Stimulated activated naive B cell treated with anti-CD40 and anti-IgM and Interleukin-4, amounts not matched to agents 10 μg/mL and 1 μg/mL and 100 μg/mL, for 72 hours (primary cell): Measurements from ENCODE around the gene NELFCD.
A peak's percentile ranks its signal among the peaks of the same experiment; 100 is the strongest.

ENCODE experiments used
- ATAC-seq, 2 donors: fragments of 150-1000 bp; cut with Tn5 transposase; replicated peaks; 2 replicates each; pipeline ENCODE4 v1.10.0; 2021; ENCODE audit warnings: moderate library complexity in 1 of 2
- DNase-seq: peaks from one replicate; pipeline ENCODE4 v3.0.0; 2021
- H3K27ac Mint-ChIP-seq: one replicate; pipeline ENCODE4 v1.8.0; 2022; ENCODE audit warnings: mild to moderate bottlenecking, mixed read lengths
- H3K27me3 Mint-ChIP-seq, 2 donors: one replicate each; pipeline ENCODE4 v1.8.0; 2022; ENCODE audit warnings: mixed read lengths in 2 of 2
- H3K36me3 Mint-ChIP-seq, 2 donors: one replicate each; pipeline ENCODE4 v1.8.0; 2022; ENCODE audit warnings: mixed read lengths in 2 of 2, mild to moderate bottlenecking in 1 of 2
- H3K4me1 Mint-ChIP-seq, 2 donors: one replicate each; pipeline ENCODE4 v1.8.0; 2022; ENCODE audit warnings: mixed read lengths in 2 of 2, mild to moderate bottlenecking in 1 of 2
- H3K4me3 Mint-ChIP-seq, 2 donors: one replicate each; pipeline ENCODE4 v1.8.0; 2022; ENCODE audit warnings: mild to moderate bottlenecking in 2 of 2, mixed read lengths in 2 of 2, moderate library complexity in 1 of 2
- H3K9me3 Mint-ChIP-seq, 2 donors: one replicate each; pipeline ENCODE4 v1.8.0; 2022; ENCODE audit warnings: mixed read lengths in 2 of 2, mild to moderate bottlenecking in 1 of 2

Gene NELFCD

GRCh38 chr20:58994390-58995159 is 13.5 kb downstream of the NELFCD start:
- Mint-ChIP-seq H3K4me1 (peaks cover 32 to 73% of the 10 kb centered on the region in 2 donors), H3K27me3 (no peaks in the 10 kb centered on the region), H3K9me3 (no peaks in the 10 kb centered on the region), H3K36me3 (peaks cover 73 to 84% of the 10 kb centered on the region in 2 donors), H3K27ac (peak overlapping the region; percentile 97), H3K4me3 (peak overlapping the region; percentile 29 to 53)
- peak; percentile 27 to 29 for ATAC-seq
- DNase-seq = no peak

- no peak for DNase-seq
- Mint-ChIP-seq H3K36me3 (peaks cover 72 to 88% of the 10 kb centered on the region in 2 donors), H3K27ac (peak overlapping the region; percentile 97), H3K4me1 (peaks cover 34 to 83% of the 10 kb centered on the region in 2 donors), H3K9me3 (no peaks in the 10 kb centered on the region), H3K27me3 (no peaks in the 10 kb centered on the region), H3K4me3 (peak overlapping the region; percentile 67 to 69)
- no peak for ATAC-seq
Observed at GRCh38 chr20:58995461-58996225, 14.6 kb downstream of the NELFCD start.

- H3K36me3 Mint-ChIP-seq = peaks cover 72 to 88% of the 10 kb centered on the region in 2 donors
- H3K9me3 Mint-ChIP-seq = no peaks in the 10 kb centered on the region
- peaks cover 34 to 89% of the 10 kb centered on the region in 2 donors for H3K4me1 Mint-ChIP-seq
- no peaks in the 10 kb centered on the region for H3K27me3 Mint-ChIP-seq
- peak overlapping the region; percentile 97 for H3K27ac Mint-ChIP-seq
- peak overlapping the region in 1 of 2 donors; percentile 67 for H3K4me3 Mint-ChIP-seq
- DNase-seq = no peak
- ATAC-seq = no peak
Observed at GRCh38 chr20:58996226-58996611, 15.2 kb downstream of the NELFCD start.

GRCh38 chr20:58997141-58997770 is 16.2 kb downstream of the NELFCD start:
- H3K27ac Mint-ChIP-seq = peak overlapping the region; percentile 83

GRCh38 chr20:58998656-58999055 is 17.6 kb downstream of the NELFCD start:
- H3K4me1 Mint-ChIP-seq = peaks cover 53 to 100% of the 10 kb centered on the region in 2 donors

More at GRCh38 chr20:58997141-58997770, 16.2 kb downstream of the NELFCD start:
- H3K4me3 Mint-ChIP-seq = peak overlapping the region; percentile 12 to 53
- H3K27me3 Mint-ChIP-seq = no peaks in the 10 kb centered on the region
- H3K9me3 Mint-ChIP-seq = no peaks in the 10 kb centered on the region
- peaks cover 41 to 99% of the 10 kb centered on the region in 2 donors for H3K4me1 Mint-ChIP-seq
- DNase-seq (no peak), ATAC-seq (no peak)
- peaks cover 75 to 92% of the 10 kb centered on the region in 2 donors for H3K36me3 Mint-ChIP-seq

GRCh38 chr20:59000326-59000725 is 19.3 kb downstream of the NELFCD start:
- no peaks in the 10 kb centered on the region for H3K9me3 Mint-ChIP-seq
- peaks cover 58 to 96% of the 10 kb centered on the region in 2 donors for H3K4me1 Mint-ChIP-seq
- peak overlapping the region; percentile 37 for H3K27ac Mint-ChIP-seq
- DNase-seq (no peak), ATAC-seq (no peak)
- no peaks in the 10 kb centered on the region for H3K27me3 Mint-ChIP-seq
- peaks cover 82 to 94% of the 10 kb centered on the region in 2 donors for H3K36me3 Mint-ChIP-seq
- peak overlapping the region in 1 of 2 donors; percentile 28 for H3K4me3 Mint-ChIP-seq

More at GRCh38 chr20:58998656-58999055, 17.6 kb downstream of the NELFCD start:
- no peaks in the 10 kb centered on the region for H3K9me3 Mint-ChIP-seq
- H3K36me3 Mint-ChIP-seq = peaks cover 80 to 94% of the 10 kb centered on the region in 2 donors
- H3K4me3 Mint-ChIP-seq = no peak overlapping the region
- DNase-seq (no peak), ATAC-seq (no peak)
- H3K27me3 Mint-ChIP-seq = no peaks in the 10 kb centered on the region
- H3K27ac Mint-ChIP-seq = peak overlapping the region; percentile 75

- DNase-seq = no peak
- Mint-ChIP-seq H3K27me3 (no peaks in the 10 kb centered on the region), H3K4me3 (peak overlapping the region in 1 of 2 donors; percentile 66), H3K9me3 (no peaks in the 10 kb centered on the region), H3K27ac (peak overlapping the region; percentile 100), H3K4me1 (peaks cover 55 to 96% of the 10 kb centered on the region in 2 donors), H3K36me3 (peaks cover 82 to 94% of the 10 kb centered on the region in 2 donors)
- no peak for ATAC-seq
Observed at GRCh38 chr20:59001068-59001448, 20.0 kb downstream of the NELFCD start.

GRCh38 chr20:59001449-59002171 is 20.6 kb downstream of the NELFCD start:
- Mint-ChIP-seq H3K36me3 (peaks cover 84 to 93% of the 10 kb centered on the region in 2 donors), H3K4me3 (peak overlapping the region; percentile 66 to 94), H3K27me3 (no peaks in the 10 kb centered on the region), H3K27ac (peak overlapping the region; percentile 100), H3K4me1 (peaks cover 50 to 92% of the 10 kb centered on the region in 2 donors), H3K9me3 (no peaks in the 10 kb centered on the region)
- no peak for DNase-seq
- ATAC-seq = no peak

- Mint-ChIP-seq H3K9me3 (no peaks in the 10 kb centered on the region), H3K36me3 (peaks cover 77 to 86% of the 10 kb centered on the region in 2 donors), H3K4me3 (peak overlapping the region; percentile 94), H3K27me3 (no peaks in the 10 kb centered on the region), H3K27ac (peak overlapping the region; percentile 100), H3K4me1 (peaks cover 49 to 85% of the 10 kb centered on the region in 2 donors)
- DNase-seq (no peak), ATAC-seq (no peak)
Observed at GRCh38 chr20:59002388-59002787, 21.3 kb downstream of the NELFCD start.

- no peak for DNase-seq
- Mint-ChIP-seq H3K4me3 (peak overlapping the region; percentile 94), H3K4me1 (peaks cover 48 to 85% of the 10 kb centered on the region in 2 donors), H3K36me3 (peaks cover 74 to 84% of the 10 kb centered on the region in 2 donors), H3K9me3 (no peaks in the 10 kb centered on the region), H3K27me3 (no peaks in the 10 kb centered on the region), H3K27ac (peak overlapping the region; percentile 100)
- ATAC-seq = no peak
Observed at GRCh38 chr20:59002874-59003399, 21.9 kb downstream of the NELFCD start.

- Mint-ChIP-seq H3K27ac (peak overlapping the region; percentile 100), H3K27me3 (no peaks in the 10 kb centered on the region), H3K9me3 (no peaks in the 10 kb centered on the region), H3K4me1 (peaks cover 56 to 85% of the 10 kb centered on the region in 2 donors), H3K4me3 (peak overlapping the region; percentile 94), H3K36me3 (peaks cover 66 to 74% of the 10 kb centered on the region in 2 donors)
- no peak for DNase-seq
- ATAC-seq = peak in 1 of 2 donors; percentile 5
Observed at GRCh38 chr20:59003836-59004492, 22.9 kb downstream of the NELFCD start.

GRCh38 chr20:59004493-59004762 is 23.4 kb downstream of the NELFCD start:
- Mint-ChIP-seq H3K9me3 (no peaks in the 10 kb centered on the region), H3K27me3 (no peaks in the 10 kb centered on the region), H3K4me1 (peaks cover 59 to 85% of the 10 kb centered on the region in 2 donors), H3K27ac (peak overlapping the region; percentile 100), H3K4me3 (peak overlapping the region; percentile 94), H3K36me3 (peaks cover 62 to 70% of the 10 kb centered on the region in 2 donors)
- ATAC-seq (peak in 1 of 2 donors; percentile 5), DNase-seq (no peak)
